Adipocyte (in vitro differentiated cells): ENCODE results near the gene CARD9.

ENCODE experiments used
- DNase-seq: peaks from one replicate; pipeline ENCODE4 v3.0.0-alpha.2; 2015; ENCODE audit warnings: low read depth
- H3K27me3 ChIP-seq: replicated peaks from 2 replicates; pipeline ENCODE4 v1.7.0; 2013; ENCODE audit warnings: mild to moderate bottlenecking, low read length, moderate library complexity; ENCODE audit not compliant: control insufficient read depth, insufficient read depth
- H3K36me3 ChIP-seq: 2 replicates; pipeline ENCODE4 v1.7.0; 2013; ENCODE audit warnings: low read length, mild to moderate bottlenecking, moderate library complexity; ENCODE audit not compliant: control insufficient read depth, insufficient read depth, severe bottlenecking
- H3K4me1 ChIP-seq: 2 replicates; pipeline ENCODE4 v1.7.0; 2013; ENCODE audit warnings: mild to moderate bottlenecking, low read length, moderate library complexity; ENCODE audit not compliant: control insufficient read depth, insufficient read depth
- H3K4me3 ChIP-seq: 2 replicates; pipeline ENCODE4 v1.7.0; 2013; ENCODE audit warnings: mild to moderate bottlenecking, low read length, moderate library complexity
- H3K9ac ChIP-seq: 2 replicates; pipeline ENCODE4 v1.7.0; 2013; ENCODE audit warnings: mild to moderate bottlenecking, low read length, moderate library complexity
- H3K9me3 ChIP-seq: 2 replicates; pipeline ENCODE4 v1.7.0; 2013; ENCODE audit warnings: mild to moderate bottlenecking, low read length, moderate library complexity; ENCODE audit not compliant: control insufficient read depth

CARD9 gene

GRCh38 chr9:136391737-136392537 is 18.5 kb upstream of the CARD9 start:
- Histone ChIP-seq H3K9me3 (no peaks in the 10 kb centered on the region), H3K9ac (peak overlapping the region; percentile 44), H3K4me3 (no peak overlapping the region), H3K36me3 (peaks cover 58% of the 10 kb centered on the region), H3K27me3 (no peaks in the 10 kb centered on the region), H3K4me1 (peaks cover 38% of the 10 kb centered on the region)
- no peak for DNase-seq

GRCh38 chr9:136389396-136389795 is 15.9 kb upstream of the CARD9 start:
- Histone ChIP-seq H3K4me1 (peaks cover 30% of the 10 kb centered on the region), H3K36me3 (peaks cover 55% of the 10 kb centered on the region), H3K9ac (no peak overlapping the region), H3K9me3 (no peaks in the 10 kb centered on the region), H3K27me3 (no peaks in the 10 kb centered on the region), H3K4me3 (no peak overlapping the region)
- DNase-seq, result no peak

- Histone ChIP-seq H3K9me3 (no peaks in the 10 kb centered on the region), H3K36me3 (peaks cover 74% of the 10 kb centered on the region), H3K4me1 (peaks cover 11% of the 10 kb centered on the region), H3K9ac (no peak overlapping the region), H3K27me3 (no peaks in the 10 kb centered on the region), H3K4me3 (no peak overlapping the region)
- no peak for DNase-seq
Measured at GRCh38 chr9:136387217-136387616, 13.7 kb upstream of the CARD9 start.

GRCh38 chr9:136386018-136386417 is 12.5 kb upstream of the CARD9 start:
- H3K36me3 ChIP-seq, result peaks cover 78% of the 10 kb centered on the region

GRCh38 chr9:136385015-136385414 is 11.5 kb upstream of the CARD9 start:
- H3K36me3 ChIP-seq, result peaks cover 85% of the 10 kb centered on the region

More at GRCh38 chr9:136386018-136386417, 12.5 kb upstream of the CARD9 start:
- no peaks in the 10 kb centered on the region for H3K4me1 ChIP-seq
- DNase-seq, result no peak
- H3K9ac ChIP-seq, result no peak overlapping the region
- H3K27me3 ChIP-seq, result no peaks in the 10 kb centered on the region
- H3K9me3 ChIP-seq, result no peaks in the 10 kb centered on the region
- H3K4me3 ChIP-seq, result no peak overlapping the region

GRCh38 chr9:136383436-136383835 is 10.0 kb upstream of the CARD9 start:
- peaks cover 78% of the 10 kb centered on the region for H3K36me3 ChIP-seq
- no peaks in the 10 kb centered on the region for H3K9me3 ChIP-seq
- H3K4me1 ChIP-seq, result no peaks in the 10 kb centered on the region
- DNase-seq, result no peak
- no peaks in the 10 kb centered on the region for H3K27me3 ChIP-seq
- H3K4me3 ChIP-seq, result no peak overlapping the region
- no peak overlapping the region for H3K9ac ChIP-seq

More at GRCh38 chr9:136385015-136385414, 11.5 kb upstream of the CARD9 start:
- DNase-seq, result no peak
- no peaks in the 10 kb centered on the region for H3K9me3 ChIP-seq
- no peaks in the 10 kb centered on the region for H3K27me3 ChIP-seq
- no peak overlapping the region for H3K9ac ChIP-seq
- H3K4me3 ChIP-seq, result no peak overlapping the region
- no peaks in the 10 kb centered on the region for H3K4me1 ChIP-seq

DNA sequence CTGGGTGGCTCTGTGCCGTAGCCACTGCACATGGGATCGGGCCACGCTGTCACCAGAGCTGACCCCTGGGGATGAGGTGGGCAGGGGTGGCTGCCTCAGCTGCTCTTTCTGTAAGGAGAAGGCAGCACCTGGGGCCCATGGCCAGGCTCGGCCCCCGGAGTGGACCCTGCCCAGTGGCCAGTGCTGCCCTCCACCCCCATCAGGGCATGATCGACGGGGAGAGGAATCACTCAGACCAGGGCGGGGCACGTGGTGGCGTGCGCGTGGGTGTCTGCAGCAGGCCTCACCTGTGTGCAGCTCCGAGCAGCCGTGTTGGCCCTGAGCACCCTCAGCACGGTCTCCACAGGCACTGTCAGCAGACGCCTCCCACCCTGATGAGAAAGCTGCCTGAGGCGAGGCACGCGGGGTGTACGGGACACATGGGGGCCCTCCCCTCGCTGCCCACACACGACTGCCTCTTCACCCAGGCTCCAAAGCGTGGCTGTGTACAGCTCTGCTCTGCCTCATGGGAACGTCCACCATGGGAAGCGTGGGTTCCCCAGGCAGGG is 8.6 kb upstream of the CARD9 start:
- no peaks in the 10 kb centered on the region for H3K27me3 ChIP-seq
- peaks cover 70% of the 10 kb centered on the region for H3K36me3 ChIP-seq
- no peak overlapping the region for H3K4me3 ChIP-seq
- no peak overlapping the region for H3K9ac ChIP-seq
- no peak for DNase-seq
- no peaks in the 10 kb centered on the region for H3K9me3 ChIP-seq
- H3K4me1 ChIP-seq, result no peaks in the 10 kb centered on the region

DNA sequence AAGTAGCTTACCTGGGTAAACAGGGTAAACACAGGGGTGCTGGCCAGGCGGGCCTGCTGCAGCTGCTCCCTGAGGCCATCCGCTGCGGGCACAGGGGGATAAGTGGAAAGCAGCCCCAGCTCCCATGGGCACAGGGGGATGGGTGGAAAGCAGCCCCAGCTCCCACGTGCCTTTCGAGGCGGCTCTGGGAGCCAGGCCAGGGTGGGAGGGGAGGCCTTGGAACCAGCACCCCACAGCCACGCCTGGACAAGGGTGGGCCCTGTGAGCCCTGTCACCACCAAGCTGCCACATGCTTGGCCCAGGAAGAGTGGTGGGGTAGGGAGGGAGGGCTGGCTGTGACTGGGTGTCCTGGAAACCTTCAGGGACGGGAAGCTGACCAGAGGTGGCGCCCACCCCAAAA is 7.8 kb upstream of the CARD9 start:
- H3K4me1 ChIP-seq, result no peaks in the 10 kb centered on the region
- no peaks in the 10 kb centered on the region for H3K9me3 ChIP-seq
- H3K4me3 ChIP-seq, result no peak overlapping the region
- DNase-seq, result no peak
- peaks cover 66% of the 10 kb centered on the region for H3K36me3 ChIP-seq
- no peak overlapping the region for H3K9ac ChIP-seq
- H3K27me3 ChIP-seq, result no peaks in the 10 kb centered on the region

DNA sequence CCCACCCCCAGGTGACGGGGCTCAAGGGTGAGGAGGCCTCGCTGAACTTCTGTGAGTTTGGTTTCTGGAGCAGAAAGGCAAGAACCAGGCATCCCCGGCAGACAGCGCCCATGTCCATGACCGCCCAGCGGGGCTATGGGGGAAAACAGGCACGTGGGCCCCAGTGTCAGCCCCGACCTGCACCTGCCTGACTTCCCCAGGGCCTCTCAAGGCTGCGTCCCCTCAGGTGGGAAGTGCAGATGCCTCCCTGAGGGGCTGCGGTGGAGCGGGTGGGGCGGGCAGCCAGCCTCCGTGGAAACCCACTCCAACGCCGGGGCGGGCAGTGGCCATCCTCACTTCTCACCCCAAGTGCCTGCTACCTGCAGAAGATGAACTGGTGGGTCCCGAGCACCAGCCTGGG is 6.9 kb upstream of the CARD9 start:
- H3K36me3 ChIP-seq, result peaks cover 70% of the 10 kb centered on the region
- no peaks in the 10 kb centered on the region for H3K9me3 ChIP-seq
- H3K4me1 ChIP-seq, result no peaks in the 10 kb centered on the region
- DNase-seq, result no peak
- no peak overlapping the region for H3K4me3 ChIP-seq
- H3K9ac ChIP-seq, result no peak overlapping the region
- no peaks in the 10 kb centered on the region for H3K27me3 ChIP-seq

DNA sequence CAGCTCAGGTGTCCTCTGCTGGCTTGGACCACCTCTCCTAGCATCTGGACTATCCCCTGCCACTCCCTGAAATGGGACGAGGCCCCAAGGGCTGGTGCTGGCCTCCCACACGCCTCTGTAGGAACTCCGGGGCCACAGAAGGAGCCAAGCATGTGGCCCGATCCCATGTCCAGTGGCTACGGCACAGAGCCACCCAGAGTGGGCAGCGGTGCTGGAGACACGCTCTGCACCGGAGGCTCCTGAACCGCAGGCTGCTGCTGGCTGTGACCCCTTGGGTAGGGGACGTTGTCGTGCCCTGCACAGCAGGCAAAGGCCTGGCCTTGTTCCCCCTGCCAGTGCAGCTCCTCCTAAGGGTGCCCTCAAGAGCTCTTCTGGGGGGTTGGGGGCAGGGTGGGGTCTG is 6.4 kb upstream of the CARD9 start:
- H3K27me3 ChIP-seq, result no peaks in the 10 kb centered on the region
- H3K36me3 ChIP-seq, result peaks cover 69% of the 10 kb centered on the region
- no peak for DNase-seq
- no peaks in the 10 kb centered on the region for H3K9me3 ChIP-seq
- H3K4me1 ChIP-seq, result no peaks in the 10 kb centered on the region
- H3K9ac ChIP-seq, result no peak overlapping the region
- no peak overlapping the region for H3K4me3 ChIP-seq

GRCh38 chr9:136379401-136379800 is 5.9 kb upstream of the CARD9 start:
- no peaks in the 10 kb centered on the region for H3K9me3 ChIP-seq
- H3K36me3 ChIP-seq, result peaks cover 64% of the 10 kb centered on the region
- no peaks in the 10 kb centered on the region for H3K27me3 ChIP-seq
- no peak overlapping the region for H3K9ac ChIP-seq
- no peaks in the 10 kb centered on the region for H3K4me1 ChIP-seq
- DNase-seq, result no peak
- no peak overlapping the region for H3K4me3 ChIP-seq

GRCh38 chr9:136379003-136379287 is 5.5 kb upstream of the CARD9 start:
- H3K27me3 ChIP-seq, result no peaks in the 10 kb centered on the region
- no peak overlapping the region for H3K9ac ChIP-seq
- DNase-seq, result no peak
- peaks cover under 1% of the 10 kb centered on the region for H3K4me1 ChIP-seq
- no peaks in the 10 kb centered on the region for H3K9me3 ChIP-seq
- H3K4me3 ChIP-seq, result no peak overlapping the region
- H3K36me3 ChIP-seq, result peaks cover 60% of the 10 kb centered on the region
